HG03439 (cell line): ENCODE results near the gene OR10J4.
"Not testable (repeated sequence)": the region's sequence is repeated elsewhere in the genome, so short reads cannot be mapped to it uniquely, and the experiment has no call there.

Experiments used
- ATAC-seq: cut with Tn5 transposase; IDR thresholded peaks from one replicate; pipeline ENCODE4 v1.9.1; 2021; ENCODE audit warnings: mild to moderate bottlenecking, moderate library complexity; ENCODE audit not compliant: unreplicated experiment

The OR10J4 gene

GRCh38 chr1:159431904-159432303, at the start of gene OR10J4:
TSS of gene OR10J4 (plus strand) at chr1:159432204.
- no peak for ATAC-seq

- ATAC-seq, result no peak
Observed at GRCh38 chr1:159406821-159407220, 25.2 kb upstream of the OR10J4 start.

- no peak for ATAC-seq
Observed at GRCh38 chr1:159408862-159409400, 23.1 kb upstream of the OR10J4 start.

- ATAC-seq, result no peak
Observed at GRCh38 chr1:159421821-159422220, 10.2 kb upstream of the OR10J4 start.

- ATAC-seq, result no peak
Observed at GRCh38 chr1:159428536-159428935, 3.5 kb upstream of the OR10J4 start.

- ATAC-seq, result no peak
Observed at GRCh38 chr1:159429074-159429861, 2.7 kb upstream of the OR10J4 start.

GRCh38 chr1:159430985-159431384, 1.0 kb upstream of the OR10J4 start:
- no peak for ATAC-seq

GRCh38 chr1:159436469-159436868, 4.5 kb downstream of the OR10J4 start:
- ATAC-seq, result no peak

- ATAC-seq, result no peak
Observed at GRCh38 chr1:159439422-159439821, 7.4 kb downstream of the OR10J4 start, which contains the start of gene OR10J1. TSS of gene OR10J1 (plus strand) at chr1:159439722. CDS start at chr1:159439792, 70 bp downstream.

GRCh38 chr1:159441360-159441759, 9.4 kb downstream of the OR10J4 start:
- no peak for ATAC-seq

- ATAC-seq, result no peak
Observed at GRCh38 chr1:159442428-159442827, 10.4 kb downstream of the OR10J4 start.

GRCh38 chr1:159443066-159443750, 11.2 kb downstream of the OR10J4 start:
- no peak for ATAC-seq

- ATAC-seq, result no peak
Observed at GRCh38 chr1:159444511-159444910, 12.5 kb downstream of the OR10J4 start.

GRCh38 chr1:159448181-159448580, 16.2 kb downstream of the OR10J4 start:
- ATAC-seq, result no peak

- not testable (repeated sequence) for ATAC-seq
Observed at GRCh38 chr1:159449605-159450004, 17.6 kb downstream of the OR10J4 start.

- no peak for ATAC-seq
Observed at GRCh38 chr1:159459551-159459950, 27.5 kb downstream of the OR10J4 start.

GRCh38 chr1:159465191-159465603, 33.2 kb downstream of the OR10J4 start:
- no peak for ATAC-seq

GRCh38 chr1:159468321-159468720, 36.3 kb downstream of the OR10J4 start:
- ATAC-seq, result no peak

GRCh38 chr1:159469921-159470533, 38.0 kb downstream of the OR10J4 start:
- no peak for ATAC-seq

- no peak for ATAC-seq
Observed at GRCh38 chr1:159473335-159473734, 41.3 kb downstream of the OR10J4 start.

GRCh38 chr1:159474926-159475325, 42.9 kb downstream of the OR10J4 start:
- ATAC-seq, result no peak
